HCT116 (cell line): ENCODE results near the gene RIGI.

Experiments used
- CEBPB ChIP-seq: IDR thresholded peaks from 2 replicates; pipeline ENCODE4 v1.6.1; 2012; ENCODE audit warnings: low read depth
- CTCF ChIP-seq, 3 experiments: fragments of 200-600 bp in 1 of 3; sonication (generic) in 1 of 3; IDR thresholded peaks in 2 of 3; conservative IDR thresholded peaks in 1 of 3; 2 replicates each; pipeline ENCODE4 v1.5.1; 2012 to 2017; ENCODE audit warnings: low read depth in 2 of 3, low read length in 2 of 3, antibody characterized with exemption in 1 of 3, borderline replicate concordance in 1 of 3, control low read depth in 1 of 3, mild to moderate bottlenecking in 1 of 3, mixed read lengths in 1 of 3, mixed run types in 1 of 3, moderate library complexity in 1 of 3; ENCODE audit not compliant: insufficient read depth in 1 of 3
- ELF1 ChIP-seq: IDR thresholded peaks from 2 replicates; pipeline ENCODE4 v1.6.1; 2012; ENCODE audit warnings: low read depth, borderline replicate concordance
- EZH2 ChIP-seq: fragments of 200-600 bp; sonication (generic); IDR thresholded peaks from 2 replicates; pipeline ENCODE4 v1.6.1; 2017; ENCODE audit warnings: antibody characterized with exemption, mixed run types
- MAX ChIP-seq: IDR thresholded peaks from 2 replicates; pipeline ENCODE4 v1.6.1; 2012
- POLR2A ChIP-seq: IDR thresholded peaks from 2 replicates; pipeline ENCODE4 v1.7.0; 2011; ENCODE audit warnings: borderline replicate concordance; ENCODE audit not compliant: insufficient read depth, insufficient read length; ENCODE audit errors: extremely low read depth
- POLR2AphosphoS5 ChIP-seq: IDR thresholded peaks from 2 replicates; pipeline ENCODE4 v1.6.1; 2011; ENCODE audit warnings: mild to moderate bottlenecking, low read depth, low read length, moderate library complexity
- RAD21 ChIP-seq: IDR thresholded peaks from 2 replicates; pipeline ENCODE4 v1.6.1; 2012; ENCODE audit warnings: low read depth, mild to moderate bottlenecking
- SRF ChIP-seq: IDR thresholded peaks from 2 replicates; pipeline ENCODE4 v1.6.1; 2012; ENCODE audit warnings: low read depth

- no peak for TF ChIP-seq MAX
- TF ChIP-seq CTCF (IDR thresholded peaks at IDR 0.05 in 2 of 3, conservative IDR thresholded peaks at IDR 0.05 in 1 of 3; ENCODE audit: borderline replicate concordance in 1 of 3, insufficient read depth in 1 of 3, low read depth in 2 of 3, low read length in 2 of 3): no peak
- no peak for TF ChIP-seq RAD21
- TF ChIP-seq SRF: no peak
- no peak for TF ChIP-seq CEBPB
- TF ChIP-seq POLR2A: no peak
- TF ChIP-seq ELF1: no peak
- TF ChIP-seq POLR2AphosphoS5: no peak
- TF ChIP-seq EZH2: no peak
Measured at GRCh38 chr9:32550150-32550561, 24.2 kb upstream of the RIGI start.
